Choroid plexus epithelial cell (primary cell): Measurements from ENCODE around the gene TWNK.

Experiments used
- DNase-seq: peaks from one replicate; pipeline ENCODE4 v3.0.0-alpha.2; 2010; ENCODE audit warnings: low read depth
- H3K4me3 ChIP-seq: 2 replicates; pipeline ENCODE4 v1.5.1; 2011; ENCODE audit warnings: low read depth, mild to moderate bottlenecking, control low read depth, low read length, moderate library complexity
- TF ChIP-seq, protein P1 (sequence below): conservative IDR thresholded peaks from 2 replicates; pipeline ENCODE4 v1.5.1; 2011; ENCODE audit warnings: low read depth, mild to moderate bottlenecking, control low read depth, inconsistent platforms, low read length, moderate library complexity

TWNK gene

DNA sequence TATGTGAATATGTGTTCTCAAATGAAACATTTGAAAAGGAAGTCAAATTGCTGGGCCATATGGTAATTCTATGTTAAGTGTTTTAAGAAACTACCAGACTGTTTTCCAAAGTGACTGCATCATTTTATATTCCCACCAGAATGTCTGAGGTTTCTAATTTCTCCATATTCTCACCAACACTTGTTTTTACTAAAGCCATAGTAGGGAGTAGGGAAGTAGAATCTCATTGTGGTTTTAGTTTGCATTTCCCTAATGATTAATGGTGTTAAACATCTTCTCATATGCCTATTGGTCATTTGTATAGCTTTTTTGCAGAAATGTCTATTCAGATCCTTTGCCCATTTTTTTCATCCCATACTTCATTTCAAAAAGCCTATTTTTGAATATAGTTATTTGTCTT lies 27.1 kb upstream of the TWNK start:
- DNase-seq = no peak
- H3K4me3 ChIP-seq = no peak overlapping the region
- TF ChIP-seq, protein P1, sequence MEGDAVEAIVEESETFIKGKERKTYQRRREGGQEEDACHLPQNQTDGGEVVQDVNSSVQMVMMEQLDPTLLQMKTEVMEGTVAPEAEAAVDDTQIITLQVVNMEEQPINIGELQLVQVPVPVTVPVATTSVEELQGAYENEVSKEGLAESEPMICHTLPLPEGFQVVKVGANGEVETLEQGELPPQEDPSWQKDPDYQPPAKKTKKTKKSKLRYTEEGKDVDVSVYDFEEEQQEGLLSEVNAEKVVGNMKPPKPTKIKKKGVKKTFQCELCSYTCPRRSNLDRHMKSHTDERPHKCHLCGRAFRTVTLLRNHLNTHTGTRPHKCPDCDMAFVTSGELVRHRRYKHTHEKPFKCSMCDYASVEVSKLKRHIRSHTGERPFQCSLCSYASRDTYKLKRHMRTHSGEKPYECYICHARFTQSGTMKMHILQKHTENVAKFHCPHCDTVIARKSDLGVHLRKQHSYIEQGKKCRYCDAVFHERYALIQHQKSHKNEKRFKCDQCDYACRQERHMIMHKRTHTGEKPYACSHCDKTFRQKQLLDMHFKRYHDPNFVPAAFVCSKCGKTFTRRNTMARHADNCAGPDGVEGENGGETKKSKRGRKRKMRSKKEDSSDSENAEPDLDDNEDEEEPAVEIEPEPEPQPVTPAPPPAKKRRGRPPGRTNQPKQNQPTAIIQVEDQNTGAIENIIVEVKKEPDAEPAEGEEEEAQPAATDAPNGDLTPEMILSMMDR = no peak

DNA sequence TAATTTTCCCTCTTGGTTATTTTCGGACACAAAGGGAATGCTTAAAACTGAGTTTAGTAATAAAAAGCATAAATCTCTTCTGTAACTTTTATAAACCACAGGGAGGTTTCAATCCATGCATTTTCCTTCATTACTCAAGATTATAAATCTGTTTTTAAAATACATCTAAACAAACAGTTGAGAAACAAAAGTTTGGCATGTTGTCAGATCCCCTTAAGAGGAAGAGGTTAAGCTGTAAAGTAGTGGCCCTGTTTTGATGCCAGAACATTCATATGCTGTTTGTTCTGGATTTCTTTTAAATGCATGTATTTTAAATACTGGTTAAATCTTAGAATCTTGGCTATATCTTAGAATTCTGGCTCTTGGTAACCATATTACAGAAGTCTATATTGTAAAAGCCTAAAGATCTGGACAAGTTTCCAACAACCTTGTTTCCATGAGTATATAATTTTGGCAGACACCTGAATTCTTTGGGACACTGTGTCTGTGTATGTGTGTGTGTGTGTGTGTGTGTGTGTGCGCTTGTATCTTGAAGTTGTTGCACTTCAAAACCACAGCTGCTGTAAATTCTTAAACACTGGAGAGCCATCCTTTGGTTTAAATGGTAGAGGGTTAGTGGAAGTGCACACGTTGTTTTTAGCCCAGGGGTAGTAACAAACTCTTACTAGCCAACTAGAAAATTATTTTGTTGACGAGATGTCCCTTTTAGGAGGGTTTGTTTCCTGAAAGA lies 24.8 kb upstream of the TWNK start:
- no peak for DNase-seq
- TF ChIP-seq, protein P1 = no peak
- H3K4me3 ChIP-seq = no peak overlapping the region

DNA sequence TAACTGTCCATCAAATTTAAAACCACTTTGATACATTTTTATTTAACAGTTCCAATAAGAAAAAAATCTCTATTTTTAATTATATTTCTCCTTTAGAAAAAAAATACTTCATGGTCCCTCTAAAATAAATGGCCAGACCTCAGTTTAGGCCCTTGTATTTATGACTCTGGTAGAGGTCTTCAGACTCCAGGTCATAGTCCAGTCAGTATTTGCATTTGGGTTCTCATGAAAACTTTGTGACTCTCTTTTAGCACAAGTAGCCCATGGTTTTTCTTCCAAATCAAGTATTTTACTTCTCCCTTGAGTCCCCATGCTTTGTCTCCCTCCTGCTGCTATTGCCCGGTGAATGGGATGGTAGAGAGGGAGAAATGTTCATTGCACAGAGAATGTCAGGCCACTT lies 23.5 kb upstream of the TWNK start:
- TF ChIP-seq, protein P1 = no peak
- no peak overlapping the region for H3K4me3 ChIP-seq
- no peak for DNase-seq

DNA sequence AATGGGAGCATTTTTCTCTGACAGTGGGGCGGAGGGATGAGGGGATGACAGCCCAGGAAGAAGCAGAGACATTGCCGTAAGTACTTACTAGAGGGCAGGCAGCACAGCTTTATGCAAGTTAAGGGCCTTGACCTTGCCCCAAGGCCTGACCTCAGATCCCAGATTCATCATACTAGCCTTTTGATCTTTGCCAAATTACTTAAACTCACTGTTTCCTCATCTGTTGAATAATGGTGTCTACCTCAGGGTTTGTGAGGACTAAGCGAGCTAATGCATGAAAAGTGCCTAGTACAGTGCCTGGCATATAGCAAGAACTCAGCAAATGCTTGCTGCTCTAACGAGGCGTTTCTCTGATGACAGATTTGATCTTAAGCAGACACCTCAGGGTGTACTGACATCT lies 21.5 kb upstream of the TWNK start:
- TF ChIP-seq, protein P1 = no peak
- no peak for DNase-seq
- H3K4me3 ChIP-seq = no peak overlapping the region

DNA sequence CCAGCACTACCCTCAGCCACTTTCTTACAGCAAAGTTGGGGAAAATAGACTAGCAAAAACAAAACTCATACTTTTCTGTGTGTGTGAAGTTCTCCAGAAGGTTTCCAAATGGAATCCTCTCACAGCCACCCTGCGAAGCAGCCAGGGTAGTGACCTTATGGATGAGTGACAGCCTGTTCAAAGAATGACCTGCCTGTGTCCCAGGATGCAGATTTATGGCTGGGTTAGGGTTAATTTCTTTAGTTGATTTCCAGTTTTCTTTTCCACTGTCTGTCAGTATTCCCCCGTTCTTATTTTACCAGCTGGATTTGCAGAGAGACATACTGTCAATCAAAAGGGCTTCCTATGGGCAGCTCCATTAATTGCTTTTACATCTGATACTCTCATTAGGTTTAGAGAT lies 20.5 kb upstream of the TWNK start:
- DNase-seq = no peak
- TF ChIP-seq, protein P1 = no peak
- no peak overlapping the region for H3K4me3 ChIP-seq

DNA sequence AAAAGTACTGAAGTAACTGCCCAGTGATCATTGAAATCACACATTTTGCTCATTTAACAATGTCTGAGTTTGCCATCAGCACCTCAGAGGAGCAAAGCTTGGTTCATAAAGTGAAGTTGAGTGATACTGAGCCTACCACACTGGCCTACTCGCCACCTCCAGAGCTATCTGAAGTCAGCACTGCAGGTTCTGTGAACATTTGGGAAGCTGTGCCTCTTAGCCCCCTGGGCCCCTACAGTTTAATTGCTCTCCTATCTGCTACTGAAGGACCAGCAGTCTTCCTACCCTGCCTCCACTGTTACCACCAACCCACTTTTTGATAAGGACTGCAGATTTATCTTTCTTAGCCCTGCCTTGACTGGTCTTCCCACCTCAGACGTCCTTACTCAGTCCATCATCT lies 20.0 kb upstream of the TWNK start:
- no peak overlapping the region for H3K4me3 ChIP-seq
- no peak for DNase-seq
- TF ChIP-seq, protein P1 = no peak

DNA sequence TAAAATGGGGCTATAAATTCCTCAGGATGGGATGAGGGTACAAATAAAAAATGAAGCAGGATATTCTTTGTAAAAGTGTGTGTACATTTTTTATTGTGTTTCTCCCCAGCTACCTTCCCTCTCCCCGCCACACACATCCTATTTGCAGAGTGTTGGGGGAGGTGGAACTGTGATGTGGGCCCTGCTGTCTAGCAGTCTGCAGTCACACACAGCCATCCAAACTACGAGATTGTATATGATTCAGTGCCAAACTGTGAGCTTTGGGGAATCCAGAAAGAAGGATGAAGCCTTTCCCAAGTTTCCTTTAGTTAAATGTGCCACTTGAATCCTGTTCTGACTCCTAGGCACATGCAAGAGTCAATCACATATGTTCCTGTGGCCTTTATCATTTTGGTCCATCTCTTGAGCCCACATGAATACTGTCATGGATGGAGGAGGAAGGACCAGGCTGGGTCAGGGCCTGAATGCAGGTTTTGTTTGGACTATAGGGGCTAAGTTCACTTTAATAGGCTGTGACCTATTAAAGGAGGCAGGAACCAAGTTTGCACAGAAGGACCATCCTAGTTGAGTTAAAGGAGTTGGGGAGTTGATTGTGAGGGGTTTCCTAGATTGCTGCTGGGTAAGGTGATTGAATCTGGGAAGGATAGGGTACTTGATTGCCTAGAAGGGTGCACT lies 19.1 kb upstream of the TWNK start:
- H3K4me3 ChIP-seq = no peak overlapping the region
- TF ChIP-seq, protein P1 = no peak
- no peak for DNase-seq
